ENCODE results near the gene C10orf143.

GRCh38 chr10:130029209-130029608 is 81.4 kb downstream of the C10orf143 start:
- TF ChIP-seq POLR2A (IDR thresholded peaks at IDR 0.05): no peak
- no peak for TF ChIP-seq CTCF (IDR thresholded peaks at IDR 0.05)

Measured in lower leg skin (tissue), 3 donors.